Activated naive CD4-positive, alpha-beta T cell treated with anti-CD3 and anti-CD28 coated beads for 36 hours (primary cell): Measurements from ENCODE around the gene LRRC30. TPM values are rescaled to one million over a fixed set of nuclear protein-coding genes. Genes with fewer than 3 reads are reported as not detected.

Experiments used
- CTCF ChIA-PET: fragments of 350-600 bp; sonication (Branson Sonifier 250); formaldehyde crosslinking; loops from one replicate; lab custom pipeline; 2021; ENCODE audit warnings: antibody characterized with exemption; lab: Charles Lee
- DNase-seq: peaks from one replicate; pipeline ENCODE4 v3.0.0-alpha.2; 2020
- H3K27ac Mint-ChIP-seq: one replicate; pipeline ENCODE4 v1.8.0; 2021; ENCODE audit warnings: mild to moderate bottlenecking, mixed read lengths
- H3K27me3 Mint-ChIP-seq: one replicate; pipeline ENCODE4 v1.8.0; 2021; ENCODE audit warnings: low read depth, mixed read lengths
- H3K36me3 Mint-ChIP-seq: one replicate; pipeline ENCODE4 v1.8.0; 2021; ENCODE audit warnings: low read depth, mixed read lengths
- H3K4me1 Mint-ChIP-seq: one replicate; pipeline ENCODE4 v1.8.0; 2021; ENCODE audit warnings: low read depth, mixed read lengths
- H3K4me3 Mint-ChIP-seq: one replicate; pipeline ENCODE4 v1.8.0; 2021; ENCODE audit warnings: mild to moderate bottlenecking, moderate library complexity, mixed read lengths
- H3K9me3 Mint-ChIP-seq: one replicate; pipeline ENCODE4 v1.8.0; 2021; ENCODE audit warnings: mixed read lengths
- intact Hi-C: fragments of 100-400 bp; cut with micrococcal nuclease; formaldehyde crosslinking; loops from one replicate; pipeline ENCODE4 v1.15.1; 2023
- total RNA-seq, 2 experiments: library from RNA; stranded (reverse); gene quantifications; one replicate each; pipeline ENCODE4 v1.2.3, GENCODE V29; 2021

LRRC30 gene
- total RNA-seq, 2 experiments from 2014 or later, result not detected

- no peak overlapping the region for H3K27ac Mint-ChIP-seq
- intact Hi-C loops, result no loop called here
- H3K4me3 Mint-ChIP-seq, result no peak overlapping the region
- H3K27me3 Mint-ChIP-seq, result no peaks in the 10 kb centered on the region
- CTCF ChIA-PET, result no interaction called here
- no peaks in the 10 kb centered on the region for H3K36me3 Mint-ChIP-seq
- peaks cover 5% of the 10 kb centered on the region for H3K9me3 Mint-ChIP-seq
- DNase-seq, result no peak
- no peaks in the 10 kb centered on the region for H3K4me1 Mint-ChIP-seq
These were observed 23.3 kb downstream of the LRRC30 start for GRCh38 chr18:7254163-7254562.

GRCh38 chr18:7255054-7255453 is 24.2 kb downstream of the LRRC30 start:
- CTCF ChIA-PET, result no interaction called here
- no peaks in the 10 kb centered on the region for H3K36me3 Mint-ChIP-seq
- H3K9me3 Mint-ChIP-seq, result peaks cover 5% of the 10 kb centered on the region
- H3K4me1 Mint-ChIP-seq, result no peaks in the 10 kb centered on the region
- no peak overlapping the region for H3K27ac Mint-ChIP-seq
- intact Hi-C loops, result no loop called here
- no peak for DNase-seq
- H3K4me3 Mint-ChIP-seq, result no peak overlapping the region
- H3K27me3 Mint-ChIP-seq, result no peaks in the 10 kb centered on the region

GRCh38 chr18:7255643-7256042 is 24.8 kb downstream of the LRRC30 start:
- Mint-ChIP-seq H3K27me3 (no peaks in the 10 kb centered on the region), H3K4me1 (no peaks in the 10 kb centered on the region), H3K27ac (no peak overlapping the region), H3K4me3 (no peak overlapping the region), H3K9me3 (peaks cover 5% of the 10 kb centered on the region), H3K36me3 (no peaks in the 10 kb centered on the region)
- CTCF ChIA-PET, result no interaction called here
- intact Hi-C loops, result no loop called here
- DNase-seq, result no peak

DNA sequence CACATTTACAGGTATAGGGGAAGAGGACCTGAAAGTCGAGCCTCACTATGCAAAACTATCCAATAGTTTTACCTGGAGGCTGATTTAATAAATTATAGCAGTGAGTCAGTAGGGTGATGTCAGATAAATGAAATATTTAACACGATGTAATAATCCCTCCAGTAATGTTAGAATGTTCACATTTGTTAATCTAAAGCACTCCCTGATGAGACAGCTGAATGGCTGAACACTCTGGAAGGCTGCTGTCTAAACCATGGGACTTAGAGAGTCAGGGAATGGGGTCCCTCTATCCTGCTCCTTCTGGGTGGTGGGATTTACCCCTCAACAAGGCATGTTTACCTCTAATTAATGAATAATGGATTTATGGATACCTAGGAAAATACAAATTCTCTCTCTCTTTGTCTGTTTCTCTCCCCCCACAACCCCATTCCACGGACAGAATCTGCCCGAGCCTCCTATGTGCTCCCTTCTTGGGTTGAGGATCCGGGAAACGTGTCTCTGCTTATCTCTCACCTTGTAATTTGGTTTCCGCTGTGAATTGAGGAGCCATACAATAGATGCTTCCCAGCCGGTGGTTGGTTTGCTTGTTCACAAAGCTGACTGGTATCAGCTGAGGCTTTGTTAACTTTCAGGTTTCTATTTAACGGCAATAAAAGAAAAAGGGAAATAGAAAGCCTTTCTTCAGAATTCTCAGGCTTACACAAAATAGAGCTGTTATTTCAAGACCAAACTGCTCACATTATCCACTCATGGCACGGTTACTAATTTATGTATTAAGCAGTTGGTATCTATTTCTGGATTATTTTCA is 25.9 kb downstream of the LRRC30 start:
- H3K4me3 Mint-ChIP-seq, result no peak overlapping the region
- intact Hi-C loops, result no loop called here
- no peaks in the 10 kb centered on the region for H3K36me3 Mint-ChIP-seq
- H3K27me3 Mint-ChIP-seq, result no peaks in the 10 kb centered on the region
- H3K4me1 Mint-ChIP-seq, result no peaks in the 10 kb centered on the region
- no peak for DNase-seq
- H3K9me3 Mint-ChIP-seq, result peaks cover 3% of the 10 kb centered on the region
- CTCF ChIA-PET, result no interaction called here
- H3K27ac Mint-ChIP-seq, result no peak overlapping the region

- H3K4me3 Mint-ChIP-seq, result no peak overlapping the region
- H3K27ac Mint-ChIP-seq, result no peak overlapping the region
- intact Hi-C loops, result no loop called here
- H3K36me3 Mint-ChIP-seq, result no peaks in the 10 kb centered on the region
- no peak for DNase-seq
- peaks cover 3% of the 10 kb centered on the region for H3K9me3 Mint-ChIP-seq
- CTCF ChIA-PET, result no interaction called here
- H3K4me1 Mint-ChIP-seq, result no peaks in the 10 kb centered on the region
- no peaks in the 10 kb centered on the region for H3K27me3 Mint-ChIP-seq
These were observed 26.5 kb downstream of the LRRC30 start for GRCh38 chr18:7257426-7257740.

GRCh38 chr18:7259475-7259874 is 28.6 kb downstream of the LRRC30 start:
- no peak overlapping the region for H3K4me3 Mint-ChIP-seq
- no peaks in the 10 kb centered on the region for H3K36me3 Mint-ChIP-seq
- intact Hi-C loops, result no loop called here
- no peak for DNase-seq
- no peak overlapping the region for H3K27ac Mint-ChIP-seq
- H3K4me1 Mint-ChIP-seq, result no peaks in the 10 kb centered on the region
- no peaks in the 10 kb centered on the region for H3K27me3 Mint-ChIP-seq
- peaks cover 3% of the 10 kb centered on the region for H3K9me3 Mint-ChIP-seq
- CTCF ChIA-PET, result no interaction called here

- H3K27ac Mint-ChIP-seq, result no peak overlapping the region
- intact Hi-C loops, result no loop called here
- DNase-seq, result no peak
- no peaks in the 10 kb centered on the region for H3K4me1 Mint-ChIP-seq
- H3K36me3 Mint-ChIP-seq, result no peaks in the 10 kb centered on the region
- CTCF ChIA-PET, result no interaction called here
- no peaks in the 10 kb centered on the region for H3K27me3 Mint-ChIP-seq
- H3K9me3 Mint-ChIP-seq, result peaks cover 5% of the 10 kb centered on the region
- no peak overlapping the region for H3K4me3 Mint-ChIP-seq
These were observed 30.3 kb downstream of the LRRC30 start for GRCh38 chr18:7261199-7261598.

DNA sequence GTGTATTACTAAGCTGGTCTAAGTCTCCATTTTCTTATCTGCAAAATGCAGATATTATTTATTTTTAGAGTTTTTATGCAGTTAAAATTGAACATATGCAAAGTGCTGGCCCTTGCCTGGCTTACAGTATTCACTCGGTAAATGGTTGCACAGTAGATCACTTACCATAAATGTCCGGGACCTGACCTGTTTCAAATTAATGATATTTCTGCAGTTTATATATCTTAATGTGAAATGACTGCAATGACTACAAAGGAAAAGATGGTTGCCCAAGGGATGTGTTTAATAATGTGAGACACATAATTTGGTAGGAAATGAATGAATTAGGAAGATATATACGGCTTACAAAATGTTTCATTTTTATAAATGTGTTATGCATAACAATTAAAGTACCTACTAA is 37.1 kb downstream of the LRRC30 start:
- H3K27me3 Mint-ChIP-seq, result peaks cover 2% of the 10 kb centered on the region
- intact Hi-C loops, result no loop called here
- no peaks in the 10 kb centered on the region for H3K36me3 Mint-ChIP-seq
- no peak for DNase-seq
- H3K27ac Mint-ChIP-seq, result no peak overlapping the region
- H3K9me3 Mint-ChIP-seq, result peaks cover 9% of the 10 kb centered on the region
- CTCF ChIA-PET, result no interaction called here
- H3K4me3 Mint-ChIP-seq, result no peak overlapping the region
- no peaks in the 10 kb centered on the region for H3K4me1 Mint-ChIP-seq

DNA sequence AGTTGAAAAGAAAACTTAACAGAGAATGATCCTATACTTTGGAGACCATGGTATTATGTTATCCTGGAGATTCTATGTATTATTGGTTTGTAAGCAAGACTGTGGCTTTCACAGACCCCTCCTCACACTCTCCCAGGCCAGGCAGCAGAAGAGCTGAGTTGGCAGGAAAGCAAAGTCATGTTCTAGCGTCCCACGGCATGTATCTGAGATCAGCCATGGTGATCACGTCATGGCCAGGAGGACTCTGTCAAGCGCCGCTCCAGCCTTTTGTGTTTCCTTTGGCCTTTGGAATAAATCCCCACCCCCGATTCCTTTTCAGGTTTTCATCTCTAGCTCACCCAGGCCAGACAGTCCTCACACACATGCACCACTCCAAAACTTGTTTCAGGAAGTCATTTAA is 39.1 kb downstream of the LRRC30 start:
- intact Hi-C loops, result no loop called here
- Mint-ChIP-seq H3K36me3 (no peaks in the 10 kb centered on the region), H3K4me3 (no peak overlapping the region), H3K27ac (no peak overlapping the region), H3K9me3 (peaks cover 7% of the 10 kb centered on the region), H3K4me1 (no peaks in the 10 kb centered on the region), H3K27me3 (peaks cover 5% of the 10 kb centered on the region)
- no peak for DNase-seq
- CTCF ChIA-PET, result no interaction called here

DNA sequence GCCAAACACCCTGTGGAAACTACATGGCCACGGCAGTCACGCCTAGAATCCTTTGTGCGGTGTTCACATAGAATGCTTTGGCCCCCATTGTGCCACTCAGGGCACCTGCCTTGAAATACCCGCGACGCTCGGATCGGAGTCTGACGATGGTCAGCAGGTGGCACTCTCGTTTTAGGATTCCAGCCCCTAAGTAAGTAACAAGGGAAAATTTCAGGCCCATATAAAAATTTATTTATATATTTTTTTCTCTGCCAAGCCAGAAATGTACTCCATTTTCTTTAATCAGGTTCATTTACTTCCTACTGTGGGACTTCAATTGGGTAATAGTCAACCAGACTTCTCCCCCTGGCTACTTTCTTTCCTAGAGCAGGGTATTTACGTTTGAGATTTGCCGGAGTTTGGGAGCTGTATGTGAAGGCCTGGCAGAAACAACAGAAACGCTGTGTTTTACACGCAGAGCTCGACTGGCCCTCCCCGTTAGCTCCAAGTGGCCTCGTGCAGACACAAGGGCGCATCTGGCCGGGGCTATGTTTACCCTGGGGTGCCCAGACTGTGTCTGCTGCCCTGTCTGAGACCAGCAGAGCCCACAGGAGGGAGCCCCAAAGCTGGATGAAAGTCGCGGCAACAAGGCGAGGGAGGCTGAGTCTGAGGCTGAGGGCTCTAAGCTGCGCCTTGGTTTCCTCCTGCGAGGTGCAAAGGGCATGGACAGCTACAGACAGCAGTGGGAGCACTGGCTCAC is 41.6 kb downstream of the LRRC30 start:
- Mint-ChIP-seq H3K4me1 (no peaks in the 10 kb centered on the region), H3K4me3 (no peak overlapping the region), H3K36me3 (no peaks in the 10 kb centered on the region), H3K27ac (no peak overlapping the region), H3K27me3 (peaks cover 5% of the 10 kb centered on the region), H3K9me3 (peaks cover 7% of the 10 kb centered on the region)
- CTCF ChIA-PET, result interaction anchor here (0.7 kb wide), 1 partner anchor 175 kb away, joined by 3 read pairs; no protein-coding TSS in a partner anchor
- intact Hi-C loops, result no loop called here
- DNase-seq, result peak; percentile 9

DNA sequence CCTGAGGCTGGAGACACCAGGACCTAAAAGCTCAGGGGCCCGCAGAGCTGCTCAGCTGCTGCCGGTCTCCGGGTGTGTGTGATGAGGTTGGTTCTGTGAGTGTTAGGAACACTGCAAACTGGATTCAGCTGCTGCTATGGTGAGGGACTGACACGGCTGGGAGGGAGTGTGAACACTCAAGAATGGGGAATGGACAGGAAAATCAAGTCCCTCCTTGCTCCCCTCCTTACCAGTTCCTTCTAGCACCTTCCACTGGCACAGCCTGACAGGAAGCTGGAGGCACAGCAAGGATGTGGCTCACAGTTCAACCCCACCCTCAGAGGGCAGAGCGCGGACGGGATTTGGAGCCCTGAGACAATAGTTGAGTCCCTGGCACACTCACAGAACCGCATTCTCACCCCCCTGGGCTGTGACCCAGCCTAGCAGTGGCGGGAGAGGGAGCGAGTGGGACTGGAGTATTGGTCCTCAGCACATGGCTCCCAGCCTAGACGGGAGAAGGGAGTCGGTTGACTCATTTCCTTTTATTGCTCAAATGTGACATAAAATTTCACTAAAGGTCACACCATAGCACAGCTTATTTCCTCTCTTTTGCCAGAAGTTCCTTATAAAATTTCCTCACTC is 42.5 kb downstream of the LRRC30 start:
- no peaks in the 10 kb centered on the region for H3K4me1 Mint-ChIP-seq

GRCh38 chr18:7281579-7281978 is 50.7 kb downstream of the LRRC30 start:
- Mint-ChIP-seq H3K27me3 (no peaks in the 10 kb centered on the region), H3K27ac (no peak overlapping the region), H3K36me3 (no peaks in the 10 kb centered on the region), H3K4me1 (no peaks in the 10 kb centered on the region), H3K4me3 (no peak overlapping the region), H3K9me3 (no peaks in the 10 kb centered on the region)
- DNase-seq, result no peak
- CTCF ChIA-PET, result interaction anchor here (0.7 kb wide), 1 partner anchor 281 kb away, joined by 6 read pairs; no protein-coding TSS in a partner anchor
- intact Hi-C loops, result no loop called here

More for the DNA sequence above, 42.5 kb downstream of the LRRC30 start:
- Mint-ChIP-seq H3K27ac (no peak overlapping the region), H3K27me3 (peaks cover 5% of the 10 kb centered on the region), H3K36me3 (no peaks in the 10 kb centered on the region), H3K9me3 (peaks cover 7% of the 10 kb centered on the region), H3K4me3 (no peak overlapping the region)
- DNase-seq, result no peak
- intact Hi-C loops, result no loop called here
- CTCF ChIA-PET, result no interaction called here
